Gastrocnemius medialis (tissue), 4 donors: ENCODE results near the gene CEP112. TPM values are rescaled to one million over a fixed set of nuclear protein-coding genes. Genes with fewer than 3 reads are reported as not detected.

ENCODE experiments used
- ATAC-seq, 2 donors: fragments of 150-250 bp; one replicate each; pipeline ENCODE4 v1.9.1; 2016
- DNase-seq, 2 donors: peaks; one replicate each; pipeline ENCODE4 v3.0.0-alpha.2; 2019
- H3K27ac ChIP-seq, 4 donors: fragments of 200-600 bp; sonication (generic); 1 replicate in 1 of 4; 2 replicates in 3 of 4; pipeline ENCODE4 v1.5.1; 2016 to 2018; ENCODE audit warnings: mild to moderate bottlenecking in 2 of 4, moderate library complexity in 1 of 4
- H3K27me3 ChIP-seq, 3 donors: fragments of 200-600 bp; sonication (generic) in 2 of 3; 1 replicate in 1 of 3; 2 replicates in 2 of 3; pipeline versions ENCODE4 v1.5.1 to v1.6.0; 2016 to 2019; ENCODE audit warnings: mild to moderate bottlenecking in 1 of 3, moderate library complexity in 1 of 3
- H3K36me3 ChIP-seq, 2 donors: fragments of 200-600 bp; sonication (generic) in 1 of 2; one replicate each; pipeline ENCODE4 v1.5.1; 2017 to 2018
- H3K4me1 ChIP-seq, 2 donors: fragments of 200-600 bp; sonication (generic) in 1 of 2; one replicate each; pipeline ENCODE4 v1.5.1; 2016 to 2017; ENCODE audit warnings: mild to moderate bottlenecking in 2 of 2
- H3K4me3 ChIP-seq, 4 donors: fragments of 200-600 bp; sonication (generic) in 3 of 4; 1 replicate in 1 of 4; 2 replicates in 3 of 4; pipeline ENCODE4 v1.5.1; 2016 to 2019; ENCODE audit warnings: mild to moderate bottlenecking in 2 of 4
- H3K9me3 ChIP-seq, 3 donors: fragments of 200-600 bp; sonication (generic) in 2 of 3; 1 replicate in 1 of 3; 2 replicates in 2 of 3; pipeline ENCODE4 v1.5.1; 2016 to 2019
- CTCF ChIP-seq, 5 experiments: fragments of 450-650 bp in 3 of 5; fragments of 200-600 bp in 2 of 5; sonication (generic) in 2 of 5; IDR thresholded peaks in 4 of 5; conservative IDR thresholded peaks in 1 of 5; 1 replicate in 4 of 5; 2 replicates in 1 of 5; pipeline ENCODE4 v1.5.1; 2016 to 2019; ENCODE audit warnings: antibody characterized with exemption in 5 of 5, mild to moderate bottlenecking in 3 of 5, moderate library complexity in 3 of 5
- POLR2A ChIP-seq, 2 donors: fragments of 450-650 bp; IDR thresholded peaks; one replicate each; pipeline ENCODE4 v1.6.1; 2017; ENCODE audit warnings: antibody characterized with exemption in 2 of 2, mild to moderate bottlenecking in 2 of 2, moderate library complexity in 2 of 2
- in situ Hi-C, 4 donors: fragments of 200-750 bp; cut with MboI; loops; one replicate each; pipeline versions ENCODE4 v1.15.0 to v1.8.0; 2017; ENCODE audit warnings: low sequenced_read_pairs in 4 of 4
- intact Hi-C: fragments of 100-400 bp; cut with DNase I; formaldehyde crosslinking; loops from one replicate; pipeline ENCODE4 v1.15.1; 2023; ENCODE audit warnings: low total_unique reads
- total RNA-seq, 4 donors: library from RNA; depleted of rRNA; stranded (reverse); fragments of >200 nt; gene quantifications; one replicate each; pipeline versions ENCODE4 v1.1.0 to v1.2.3, GENCODE V29; 2016

Gene CEP112
- total RNA-seq, 4 donors from 2014 or later = 6.1 to 8.7 (median 7.1) TPM

DNA sequence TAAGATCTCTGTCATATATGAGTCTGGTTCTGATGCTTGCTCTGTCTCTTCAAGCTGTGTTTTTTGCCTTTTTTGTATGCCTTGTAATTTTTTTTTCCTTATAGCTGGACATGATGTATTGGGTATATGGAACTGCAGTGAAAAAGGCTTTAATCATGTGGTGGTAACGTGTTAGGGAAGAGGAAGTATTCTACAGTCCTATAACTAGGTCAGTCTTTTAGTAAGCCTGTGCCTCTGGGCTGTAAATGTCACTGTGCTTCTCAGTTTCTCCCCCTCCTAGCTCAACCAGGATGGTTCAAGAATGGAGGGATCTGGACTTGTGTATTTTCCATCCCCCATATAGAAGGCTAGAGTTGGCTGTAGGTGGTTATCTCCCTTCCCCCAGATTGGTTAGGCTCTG lies 428.1 kb downstream of the CEP112 start:
- no peak for TF ChIP-seq POLR2A (IDR thresholded peaks at IDR 0.05)
- no peak for TF ChIP-seq CTCF (IDR thresholded peaks at IDR 0.05 in 4 of 5, conservative IDR thresholded peaks at IDR 0.05 in 1 of 5)
- no peak for ATAC-seq
- no peaks in the 10 kb centered on the region for H3K9me3 ChIP-seq

DNA sequence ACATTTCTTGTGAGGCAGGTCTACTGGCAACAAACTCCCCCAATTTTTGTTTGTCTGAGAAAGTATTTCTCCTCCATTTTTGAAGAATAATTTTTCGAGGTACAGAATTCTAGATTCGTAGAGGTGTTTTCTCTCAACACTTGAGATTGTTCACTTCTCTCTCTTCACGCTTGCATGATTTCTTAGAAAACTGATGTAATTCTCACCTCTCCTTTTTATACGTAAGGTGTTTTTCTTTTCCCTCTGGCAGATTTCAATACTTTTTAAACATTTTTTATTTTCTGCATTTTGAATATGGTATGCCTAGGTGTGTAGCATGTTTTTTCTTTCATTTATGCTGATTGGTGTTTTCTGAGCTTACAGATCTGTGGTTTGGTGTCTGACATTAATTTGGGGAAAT lies 429.0 kb downstream of the CEP112 start:
- in situ Hi-C loops (no loop called here), intact Hi-C loops (no loop called here)
- TF ChIP-seq CTCF (IDR thresholded peaks at IDR 0.05 in 4 of 5, conservative IDR thresholded peaks at IDR 0.05 in 1 of 5) = no peak
- no peak for TF ChIP-seq POLR2A (IDR thresholded peaks at IDR 0.05)
- Histone ChIP-seq H3K4me1 (no peaks in the 10 kb centered on the region), H3K36me3 (no peaks in the 10 kb centered on the region), H3K27ac (no peak overlapping the region), H3K27me3 (no peaks in the 10 kb centered on the region), H3K9me3 (no peaks in the 10 kb centered on the region), H3K4me3 (no peak overlapping the region)
- no peak for DNase-seq
- ATAC-seq = no peak

More for the DNA sequence above, 428.1 kb downstream of the CEP112 start:
- Histone ChIP-seq H3K36me3 (no peaks in the 10 kb centered on the region), H3K27ac (no peak overlapping the region), H3K4me3 (no peak overlapping the region), H3K4me1 (no peaks in the 10 kb centered on the region), H3K27me3 (no peaks in the 10 kb centered on the region)
- DNase-seq = no peak
- in situ Hi-C loops (no loop called here), intact Hi-C loops (no loop called here)

- Histone ChIP-seq H3K9me3 (no peaks in the 10 kb centered on the region), H3K27ac (no peak overlapping the region), H3K27me3 (no peaks in the 10 kb centered on the region), H3K36me3 (no peaks in the 10 kb centered on the region), H3K4me1 (no peaks in the 10 kb centered on the region), H3K4me3 (no peak overlapping the region)
- TF ChIP-seq POLR2A (IDR thresholded peaks at IDR 0.05) = no peak
- DNase-seq = no peak
- in situ Hi-C loops = no loop called here
- intact Hi-C loops = no loop called here
- ATAC-seq = no peak
These were observed 432.4 kb downstream of the CEP112 start for GRCh38 chr17:65759532-65759931.

- intact Hi-C loops = no loop called here
- TF ChIP-seq CTCF (IDR thresholded peaks at IDR 0.05 in 4 of 5, conservative IDR thresholded peaks at IDR 0.05 in 1 of 5) (no peak), POLR2A (IDR thresholded peaks at IDR 0.05) (no peak)
- no peak for ATAC-seq
These were observed 435.2 kb downstream of the CEP112 start for GRCh38 chr17:65756760-65757159.

DNA sequence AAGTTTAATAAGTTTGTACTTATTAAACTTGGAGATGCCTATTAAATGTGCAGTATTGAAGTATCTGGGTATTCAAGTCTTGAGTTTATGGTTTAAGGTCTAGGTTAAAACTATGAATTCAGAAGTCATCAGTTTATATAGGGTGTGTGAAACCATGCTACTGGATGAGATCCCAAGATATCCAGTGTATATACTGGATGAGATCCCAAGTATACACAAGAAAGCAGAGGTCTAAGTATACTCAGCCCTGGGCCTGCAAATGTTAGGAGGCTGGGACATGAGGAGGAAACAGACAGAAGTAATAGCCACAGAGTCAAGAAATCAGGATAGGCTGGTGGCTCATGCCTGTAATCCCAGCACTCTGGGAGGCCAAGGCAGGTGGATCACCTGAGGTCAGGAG lies 436.1 kb downstream of the CEP112 start:
- TF ChIP-seq POLR2A (IDR thresholded peaks at IDR 0.05) (no peak), CTCF (IDR thresholded peaks at IDR 0.05 in 4 of 5, conservative IDR thresholded peaks at IDR 0.05 in 1 of 5) (no peak)
- H3K36me3 ChIP-seq = no peaks in the 10 kb centered on the region
- H3K27me3 ChIP-seq = no peaks in the 10 kb centered on the region
- ATAC-seq = no peak
- no peak overlapping the region for H3K4me3 ChIP-seq
- DNase-seq = no peak
- peaks cover 5 to 6% of the 10 kb centered on the region in 2 donors for H3K4me1 ChIP-seq
- in situ Hi-C loops = no loop called here
- no peaks in the 10 kb centered on the region for H3K9me3 ChIP-seq
- H3K27ac ChIP-seq = no peak overlapping the region
- intact Hi-C loops = no loop called here

More at GRCh38 chr17:65756760-65757159, 435.2 kb downstream of the CEP112 start:
- H3K27me3 ChIP-seq = no peaks in the 10 kb centered on the region
- H3K4me3 ChIP-seq = no peak overlapping the region
- DNase-seq = no peak
- H3K4me1 ChIP-seq = no peaks in the 10 kb centered on the region
- no peaks in the 10 kb centered on the region for H3K9me3 ChIP-seq
- in situ Hi-C loops = no loop called here
- no peak overlapping the region for H3K27ac ChIP-seq
- no peaks in the 10 kb centered on the region for H3K36me3 ChIP-seq
